GM19455 (cell line): Measurements from ENCODE around the gene ZNF407.
"Not testable (repeated sequence)": the region's sequence is repeated elsewhere in the genome, so short reads cannot be mapped to it uniquely, and the experiment has no call there.

Experiments used
- ATAC-seq: cut with Tn5 transposase; IDR thresholded peaks from one replicate; pipeline ENCODE4 v1.9.1; 2021; ENCODE audit not compliant: unreplicated experiment

ZNF407 gene

GRCh38 chr18:74597662-74598349 lies at the start of gene ZNF407:
ZNF407 (plus strand) TSS chr18:74597870; CDS start chr18:74631020, 33,150 bp downstream.
- peak; percentile 76 for ATAC-seq

- ATAC-seq: no peak
Measured at GRCh38 chr18:74549591-74550104, 48.0 kb upstream of the ZNF407 start.

- ATAC-seq: no peak
Measured at GRCh38 chr18:74550886-74551285, 46.8 kb upstream of the ZNF407 start.

GRCh38 chr18:74551452-74551851 lies 46.2 kb upstream of the ZNF407 start:
- no peak for ATAC-seq

- ATAC-seq: peak; percentile 99
Measured at GRCh38 chr18:74551936-74552555, 45.6 kb upstream of the ZNF407 start.

GRCh38 chr18:74556126-74556525 lies 41.5 kb upstream of the ZNF407 start:
- no peak for ATAC-seq

GRCh38 chr18:74558096-74558495 lies 39.6 kb upstream of the ZNF407 start:
- no peak for ATAC-seq

GRCh38 chr18:74562131-74562730 lies 35.4 kb upstream of the ZNF407 start:
- ATAC-seq: no peak

GRCh38 chr18:74562775-74563174 lies 34.9 kb upstream of the ZNF407 start:
- no peak for ATAC-seq

GRCh38 chr18:74563999-74564398 lies 33.7 kb upstream of the ZNF407 start:
- ATAC-seq: no peak

- ATAC-seq: not testable (repeated sequence)
Measured at GRCh38 chr18:74565164-74565563, 32.5 kb upstream of the ZNF407 start.

GRCh38 chr18:74565993-74566392 lies 31.7 kb upstream of the ZNF407 start:
- ATAC-seq: not testable (repeated sequence)

GRCh38 chr18:74567822-74568221 lies 29.8 kb upstream of the ZNF407 start:
- ATAC-seq: no peak

GRCh38 chr18:74569401-74569800 lies 28.3 kb upstream of the ZNF407 start:
- ATAC-seq: no peak

GRCh38 chr18:74570266-74570665 lies 27.4 kb upstream of the ZNF407 start:
- no peak for ATAC-seq

GRCh38 chr18:74571895-74572680 lies 25.6 kb upstream of the ZNF407 start:
- ATAC-seq: no peak

GRCh38 chr18:74573053-74573452 lies 24.6 kb upstream of the ZNF407 start:
- no peak for ATAC-seq

- no peak for ATAC-seq
Measured at GRCh38 chr18:74574916-74575315, 22.8 kb upstream of the ZNF407 start.

- no peak for ATAC-seq
Measured at GRCh38 chr18:74577019-74577418, 20.7 kb upstream of the ZNF407 start.

GRCh38 chr18:74579496-74580065 lies 18.1 kb upstream of the ZNF407 start:
- no peak for ATAC-seq

- no peak for ATAC-seq
Measured at GRCh38 chr18:74582642-74583041, 15.0 kb upstream of the ZNF407 start.
